NCI-H1048 (cell line): ENCODE results near the gene SLC10A7.

ENCODE experiments used
- DNase-seq: peaks from one replicate; lab custom pipeline; 2025; lab: John Stamatoyannopoulos, UW

SLC10A7 gene, protein sequence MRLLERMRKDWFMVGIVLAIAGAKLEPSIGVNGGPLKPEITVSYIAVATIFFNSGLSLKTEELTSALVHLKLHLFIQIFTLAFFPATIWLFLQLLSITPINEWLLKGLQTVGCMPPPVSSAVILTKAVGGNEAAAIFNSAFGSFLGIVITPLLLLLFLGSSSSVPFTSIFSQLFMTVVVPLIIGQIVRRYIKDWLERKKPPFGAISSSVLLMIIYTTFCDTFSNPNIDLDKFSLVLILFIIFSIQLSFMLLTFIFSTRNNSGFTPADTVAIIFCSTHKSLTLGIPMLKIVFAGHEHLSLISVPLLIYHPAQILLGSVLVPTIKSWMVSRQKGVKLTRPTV

DNA sequence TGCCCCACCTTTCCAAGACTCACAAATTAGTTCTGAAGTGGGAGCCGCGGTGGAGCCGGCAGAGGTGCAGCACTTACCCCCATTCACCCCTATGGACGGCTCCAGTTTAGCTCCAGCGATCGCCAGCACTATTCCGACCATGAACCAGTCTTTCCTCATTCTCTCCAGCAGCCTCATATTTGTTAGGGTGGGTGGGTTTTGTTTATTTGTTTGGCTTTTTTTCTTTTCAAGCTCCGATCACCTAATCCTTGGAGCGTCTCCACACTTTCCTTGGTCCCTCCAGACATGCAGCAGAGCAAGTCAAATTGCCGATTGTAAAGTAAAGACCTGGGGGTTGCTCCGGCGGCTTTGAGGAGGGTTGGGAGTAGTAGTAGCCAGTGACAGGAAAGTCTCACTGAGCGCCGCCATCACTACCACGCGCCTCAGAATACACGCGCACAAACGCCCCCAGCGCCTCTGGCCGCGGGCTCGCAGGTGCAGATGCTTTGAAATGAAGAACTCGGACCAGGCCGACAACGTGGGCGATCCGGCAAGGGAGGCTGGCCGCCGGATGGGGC is at the start of gene SLC10A7:
TSS of gene SLC10A7 (minus strand) at position 400 of the 557 bp plus-strand sequence. CDS start at position 177, 223 bp downstream.
- DNase-seq = peak; percentile 6

DNA sequence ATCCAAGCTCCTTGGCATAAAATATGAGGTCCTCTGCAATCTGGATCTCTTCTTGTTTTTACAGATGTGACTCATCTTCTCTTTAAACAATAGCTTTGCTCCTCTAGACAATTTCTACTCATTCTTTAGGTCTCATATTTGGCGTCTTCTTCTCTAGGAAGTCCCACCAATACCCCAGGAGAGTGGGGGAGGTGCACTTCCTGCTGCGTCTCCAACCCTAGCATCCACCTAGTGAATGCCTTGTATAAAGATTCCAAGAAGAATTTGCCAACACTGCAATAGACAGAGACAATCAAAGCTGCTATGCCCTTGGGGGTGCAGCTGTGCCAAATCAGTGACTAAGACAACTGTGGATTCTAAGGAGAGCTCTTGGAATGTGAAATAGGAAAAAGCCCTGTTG is 45.7 kb upstream of the SLC10A7 start:
- no peak for DNase-seq

DNA sequence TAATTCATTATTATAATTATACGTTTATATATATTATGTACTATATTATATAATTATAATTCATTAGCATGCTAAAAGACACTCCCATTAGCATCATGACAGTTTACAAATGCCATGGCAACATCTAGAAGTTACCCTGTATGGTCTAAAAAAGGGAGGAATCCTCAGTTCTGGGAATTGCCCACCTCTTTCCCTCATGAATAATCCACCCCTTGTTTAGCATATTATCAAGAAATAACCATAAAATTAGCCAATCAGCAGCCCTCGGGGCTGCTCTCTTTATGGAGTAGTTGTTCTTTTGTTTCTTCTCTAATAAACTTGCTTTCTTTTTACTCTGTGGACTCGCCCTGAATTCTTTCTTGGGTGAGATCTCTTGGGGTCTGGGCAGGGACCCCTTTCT is 42.8 kb upstream of the SLC10A7 start:
- DNase-seq = no peak

DNA sequence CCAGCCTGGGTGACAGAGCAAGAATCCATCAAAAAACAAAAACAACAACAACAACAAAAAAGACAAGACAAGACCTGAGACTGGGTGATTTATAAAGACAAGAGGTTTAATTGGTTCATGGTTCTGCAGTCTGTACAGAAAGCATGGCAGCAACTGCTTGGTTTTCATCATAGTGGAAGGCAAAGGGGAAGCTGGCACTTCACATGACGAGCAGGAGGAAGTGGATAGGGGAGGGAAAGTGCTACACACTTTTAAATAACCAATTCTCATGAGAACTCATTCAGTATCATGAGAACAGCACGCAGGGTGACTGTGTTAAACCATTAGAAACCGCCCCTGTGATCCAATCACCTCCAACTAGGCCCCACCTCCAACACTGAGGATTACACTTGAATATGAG is 28.4 kb upstream of the SLC10A7 start:
- no peak for DNase-seq

DNA sequence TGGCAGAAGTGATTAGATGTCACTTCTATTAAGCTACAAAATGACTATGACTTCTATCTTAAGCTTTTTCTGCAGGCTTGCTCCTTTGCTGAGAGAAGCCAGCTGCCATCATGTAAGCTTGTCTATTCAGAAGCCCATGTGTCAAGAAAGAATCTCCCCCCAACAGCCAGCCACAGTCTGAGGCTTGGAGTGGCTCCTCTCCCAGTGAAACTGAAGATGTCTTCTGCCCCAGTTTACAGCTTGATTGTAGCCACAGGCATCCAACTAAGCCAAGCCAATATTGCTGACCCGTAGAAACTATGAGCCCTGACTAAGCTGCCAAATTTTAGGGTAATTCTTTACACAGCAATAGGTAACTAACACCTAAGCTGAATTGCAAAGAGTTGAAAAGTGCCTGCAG is 26.7 kb upstream of the SLC10A7 start:
- no peak for DNase-seq

DNA sequence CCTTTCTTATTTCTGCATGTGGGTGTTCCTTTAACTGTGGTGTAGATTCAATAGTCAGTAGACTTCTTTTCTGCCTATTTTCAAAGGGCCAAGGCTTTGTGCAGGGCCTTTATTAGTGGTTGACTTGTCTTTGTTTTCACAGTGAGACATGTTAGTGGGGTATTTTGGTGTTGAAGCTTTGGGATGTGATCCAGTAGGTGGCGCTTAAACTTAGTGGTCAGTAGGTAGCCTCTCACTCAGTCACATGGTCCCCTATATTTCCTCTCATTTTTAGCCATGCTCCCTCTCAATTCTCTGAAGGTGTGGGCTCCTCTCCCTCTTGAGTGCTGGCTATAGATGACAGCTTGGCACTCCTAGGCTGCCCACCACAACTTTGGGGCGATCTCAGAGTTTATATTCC is 23.4 kb upstream of the SLC10A7 start:
- DNase-seq = no peak

DNA sequence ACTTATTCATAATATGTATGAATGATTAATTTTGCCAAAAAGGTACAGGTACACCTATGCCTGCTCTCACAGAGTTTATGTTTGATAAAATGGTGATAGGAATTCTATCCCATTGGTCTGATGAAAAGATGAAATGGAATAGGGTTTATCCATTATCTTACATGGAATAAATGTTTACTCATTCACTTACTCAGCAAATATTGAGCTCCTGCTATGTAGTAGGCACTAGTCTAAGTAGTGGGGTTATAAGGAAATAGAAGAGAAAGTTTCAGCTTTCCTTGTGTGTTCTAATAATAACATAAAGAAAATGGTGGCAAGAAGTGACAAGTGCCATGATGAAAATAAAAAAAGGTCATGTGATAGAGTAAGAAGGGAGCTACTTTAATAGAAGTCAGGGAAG is 12.4 kb upstream of the SLC10A7 start:
- DNase-seq = no peak

DNA sequence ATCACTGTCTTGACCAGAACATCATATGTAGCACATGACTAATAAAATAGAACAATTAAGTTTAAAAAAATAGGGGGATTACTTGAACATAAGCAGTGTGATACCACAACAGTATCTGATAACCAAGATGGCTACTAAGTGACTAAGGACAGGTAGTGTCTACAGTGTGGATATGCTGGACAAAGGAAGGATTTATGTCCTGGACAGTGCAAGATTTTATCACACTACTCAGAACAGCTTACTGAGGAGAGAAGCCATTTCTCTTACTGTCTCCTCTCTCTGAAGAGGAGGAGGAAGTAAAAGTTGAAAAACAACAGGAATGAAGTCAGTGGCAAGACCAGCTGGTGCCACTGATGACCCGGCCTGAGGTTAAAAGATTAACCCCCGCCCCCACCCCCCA is 4.0 kb upstream of the SLC10A7 start:
- DNase-seq = no peak

DNA sequence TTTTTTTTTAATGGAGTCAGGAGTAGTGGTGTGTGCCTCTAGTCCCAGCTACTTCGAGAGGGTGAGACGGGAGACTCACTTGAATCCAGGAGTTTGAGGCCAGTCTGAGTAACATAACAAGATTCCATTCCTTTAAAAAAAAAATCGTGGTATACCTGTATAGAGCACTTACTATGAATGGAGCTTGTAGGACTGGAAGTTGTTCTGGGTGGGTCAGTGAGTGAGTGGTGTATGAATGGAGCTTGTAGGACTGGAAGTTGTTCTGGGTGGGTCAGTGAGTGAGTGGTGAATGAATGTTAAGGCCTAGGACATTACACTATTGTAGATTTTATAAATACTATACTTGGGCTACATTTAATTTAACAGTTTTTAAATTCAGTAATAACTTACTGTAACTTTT is 2.9 kb upstream of the SLC10A7 start:
- DNase-seq = no peak

DNA sequence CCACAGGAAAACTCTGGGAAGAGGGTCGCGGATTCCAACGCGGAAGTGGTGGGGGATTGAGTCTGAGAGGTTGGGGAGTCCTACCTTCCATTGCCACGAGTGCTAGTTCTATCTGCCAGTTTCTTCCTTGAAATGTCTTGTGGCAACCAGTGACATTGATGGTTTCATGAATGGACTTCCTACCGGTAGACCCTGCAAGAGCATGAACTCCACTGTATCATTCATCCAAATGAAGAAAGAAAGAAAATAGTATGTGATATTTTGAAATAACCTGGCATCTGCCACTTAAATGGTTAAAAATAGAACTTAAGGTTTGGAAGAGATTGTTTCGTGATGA is 1.1 kb upstream of the SLC10A7 start:
- DNase-seq = no peak

DNA sequence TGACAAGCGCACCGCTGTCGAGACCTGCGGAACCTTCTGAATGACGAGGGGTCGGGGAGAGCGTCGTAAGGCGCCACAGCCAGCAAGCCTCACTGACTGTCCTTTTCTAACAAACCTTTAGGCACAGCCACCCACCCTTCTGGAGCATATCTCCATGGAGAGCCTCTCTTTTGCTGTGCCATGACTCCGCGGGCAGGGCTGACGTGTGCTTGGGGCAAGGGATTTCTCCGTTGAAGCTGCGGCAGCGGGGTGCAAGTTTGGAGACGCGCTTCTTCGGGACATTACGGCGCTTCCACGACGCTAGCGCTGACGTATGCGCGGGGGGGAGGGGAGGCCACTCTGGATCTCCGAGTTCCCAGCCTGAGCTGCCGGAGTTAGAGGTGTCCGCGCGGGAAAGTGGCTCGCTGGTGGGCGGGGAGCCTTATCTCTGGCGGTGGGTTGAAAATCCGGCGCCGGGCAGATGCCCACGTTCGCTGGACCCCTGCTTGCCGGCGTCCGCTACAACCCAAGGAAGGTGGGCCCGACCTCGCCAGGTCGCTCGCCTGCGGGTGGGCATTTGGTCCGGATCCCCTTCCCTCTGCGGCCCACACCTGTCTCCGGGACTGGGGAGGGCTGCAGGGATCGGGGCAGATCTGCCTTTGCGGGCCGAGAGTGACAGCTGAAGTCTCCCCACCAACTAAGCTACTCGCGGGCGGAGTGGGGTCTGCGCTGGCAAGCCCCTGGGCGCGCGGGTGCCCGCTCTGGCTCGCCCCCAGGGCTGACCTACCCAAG is 543 bp upstream of the SLC10A7 start:
- DNase-seq = peak; percentile 77

DNA sequence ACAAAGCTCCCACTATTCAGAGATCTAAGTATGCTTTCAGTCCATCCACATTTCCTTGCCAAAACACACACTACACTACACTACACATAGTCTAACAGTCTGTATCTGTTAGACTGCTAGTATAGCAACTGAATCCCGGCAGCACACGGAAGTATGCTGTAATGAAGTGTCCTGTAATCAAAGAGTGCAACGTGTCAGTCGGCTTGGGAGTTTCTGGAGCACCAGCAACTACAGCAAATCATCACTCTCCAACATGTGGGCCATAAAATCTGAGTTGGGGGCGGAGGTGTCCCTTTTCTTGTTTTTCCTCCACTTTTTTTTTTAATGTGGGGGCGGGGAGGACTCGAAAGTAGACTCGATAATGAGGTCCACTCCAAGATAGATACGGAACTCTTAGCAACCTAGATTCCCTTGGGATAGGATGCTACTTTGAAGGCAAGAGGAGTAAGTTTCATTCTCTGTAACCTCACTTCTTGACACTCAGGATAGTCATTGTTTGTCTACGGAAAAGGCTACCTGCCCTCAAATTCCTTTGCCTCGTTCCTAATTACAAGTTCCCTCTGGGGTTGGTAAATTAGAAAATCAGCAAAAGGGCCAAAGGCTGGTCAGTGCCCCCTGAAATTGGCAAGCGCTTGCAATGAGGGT is 722 bp downstream of the SLC10A7 start:
- peak; percentile 24 for DNase-seq

DNA sequence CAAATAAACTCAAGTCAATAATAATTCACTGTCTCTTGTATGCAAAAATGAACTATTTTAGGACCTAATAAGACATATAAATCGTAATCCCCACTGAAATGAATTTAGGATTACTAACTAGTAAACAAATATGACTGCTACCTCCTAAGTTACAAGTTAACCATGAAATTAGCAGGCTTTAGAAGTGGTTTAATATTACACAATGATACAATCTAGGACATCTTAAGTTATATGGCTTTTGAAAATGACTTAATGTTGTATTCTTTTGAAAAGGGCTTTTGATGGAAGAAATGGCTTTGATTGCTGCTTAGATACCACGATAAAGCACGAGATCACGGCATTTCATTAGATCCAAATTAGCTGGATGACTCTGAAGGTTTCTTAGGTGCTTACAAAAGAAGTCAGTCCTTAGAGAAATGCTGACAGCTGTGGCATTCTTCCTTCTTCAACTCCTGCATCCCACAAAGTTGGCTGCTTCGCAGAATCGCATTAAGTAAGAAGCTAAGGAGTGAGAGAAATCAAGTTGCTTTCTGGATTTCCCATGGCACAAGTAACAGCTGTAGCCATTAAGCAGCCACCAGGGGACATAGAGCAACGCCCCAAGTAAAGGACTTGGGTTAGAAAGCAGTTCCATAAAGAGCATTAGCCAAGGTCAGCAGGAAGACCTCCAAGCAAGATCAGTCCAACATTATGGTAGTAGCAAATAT is 6.9 kb downstream of the SLC10A7 start:
- no peak for DNase-seq

DNA sequence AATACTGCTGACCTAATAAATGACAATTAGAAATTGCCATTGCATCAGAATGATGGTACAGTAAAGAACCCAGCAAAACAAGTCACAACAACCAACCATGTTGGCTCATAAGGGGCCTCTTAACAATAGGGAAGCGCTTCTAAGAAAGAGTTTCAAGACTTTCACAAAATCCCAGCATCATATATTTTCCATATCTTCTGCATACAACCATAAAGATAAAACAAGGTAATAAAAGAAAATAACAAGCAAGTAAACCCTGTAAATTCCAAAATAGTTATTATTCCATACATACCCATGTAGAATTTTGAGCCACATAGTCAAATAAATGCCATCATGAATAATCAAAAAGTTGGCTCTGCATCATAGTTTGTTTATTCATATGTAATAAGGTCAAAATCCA is 8.2 kb downstream of the SLC10A7 start:
- DNase-seq = no peak

DNA sequence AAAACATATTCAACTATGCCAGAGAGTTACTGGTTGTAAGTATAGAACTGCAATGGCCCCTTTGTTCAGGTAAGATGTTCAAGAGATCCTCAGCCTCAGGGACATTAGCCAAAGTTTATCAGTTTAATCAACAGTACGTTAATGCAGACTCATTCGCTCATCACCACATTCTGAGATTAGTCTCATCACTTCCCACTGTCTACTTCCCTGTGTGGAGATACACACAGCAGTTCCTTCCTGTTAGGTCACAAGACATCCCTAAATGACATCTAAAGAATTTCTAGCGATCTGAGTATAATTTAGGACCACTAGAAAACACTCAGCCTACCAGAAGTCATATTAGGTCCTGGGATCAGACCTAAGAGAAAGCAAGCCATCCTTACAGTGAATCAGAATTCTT is 10.4 kb downstream of the SLC10A7 start:
- DNase-seq = no peak

DNA sequence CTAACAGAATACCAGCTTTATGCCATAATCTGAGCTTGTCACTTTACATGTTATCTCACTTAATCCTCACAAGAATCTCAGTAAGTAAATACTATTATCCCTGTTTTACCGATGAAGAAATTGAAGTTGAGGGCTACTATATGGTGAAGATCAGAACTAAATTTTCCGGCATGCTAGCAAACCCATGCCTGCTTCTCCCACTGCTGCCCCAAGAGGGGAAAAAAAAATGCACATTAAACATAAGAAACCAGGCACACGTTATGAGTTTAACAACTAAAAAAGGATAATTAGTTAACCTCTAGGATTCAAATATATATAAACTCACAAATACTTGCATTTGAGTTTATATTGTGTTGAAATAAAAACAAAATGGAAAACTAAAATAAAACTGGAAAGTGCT is 10.8 kb downstream of the SLC10A7 start:
- no peak for DNase-seq

DNA sequence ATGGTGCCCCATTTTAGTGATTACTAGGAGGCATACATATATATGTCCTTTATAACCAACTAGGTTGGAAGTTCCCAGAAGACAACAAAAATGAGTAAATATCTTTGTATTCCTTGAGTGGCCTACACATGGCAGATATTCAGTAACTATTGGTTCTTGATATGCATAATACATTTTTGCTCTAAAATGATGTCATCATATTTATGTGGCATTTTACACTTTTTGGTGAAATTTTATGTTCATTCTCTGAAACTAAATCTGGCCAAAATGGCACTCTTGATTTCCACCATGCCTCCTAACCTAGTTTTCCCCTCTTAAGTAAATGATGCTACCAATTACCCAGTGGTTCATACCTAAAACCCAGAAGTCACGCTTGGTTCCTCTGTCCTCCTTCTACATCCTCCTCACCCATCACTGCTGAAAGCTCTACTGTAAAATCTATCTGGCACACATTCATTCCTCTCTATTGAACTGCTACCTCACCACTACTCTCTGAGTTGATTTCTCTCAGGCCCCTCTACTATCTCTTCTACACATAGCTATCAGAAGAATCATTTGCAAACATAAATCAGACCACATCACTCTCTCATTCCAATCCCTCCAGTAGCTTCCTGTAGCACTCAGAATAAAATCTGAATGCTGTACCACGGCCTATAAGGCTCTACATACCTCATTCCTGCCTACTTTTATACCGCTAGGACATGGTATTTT is 13.4 kb downstream of the SLC10A7 start:
- DNase-seq = no peak

DNA sequence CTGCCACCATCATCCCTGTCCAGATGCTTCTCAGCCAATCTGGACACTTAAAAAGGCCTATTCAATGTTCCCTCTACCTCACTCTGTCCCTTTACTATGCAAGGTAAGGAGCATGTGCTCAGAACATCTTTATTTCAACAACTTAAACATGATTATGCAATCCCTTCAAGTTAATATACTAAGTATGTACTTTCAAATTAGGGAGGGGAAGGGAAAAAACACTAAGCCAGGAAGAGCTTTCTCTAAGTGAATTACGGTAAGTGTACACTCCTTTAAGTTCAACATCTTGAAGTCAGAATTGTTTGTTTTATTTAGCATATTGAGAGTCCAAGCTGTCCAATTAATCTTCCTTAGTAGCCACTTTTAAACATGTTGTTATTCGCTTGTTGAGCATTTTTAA is 14.1 kb downstream of the SLC10A7 start:
- DNase-seq = no peak

DNA sequence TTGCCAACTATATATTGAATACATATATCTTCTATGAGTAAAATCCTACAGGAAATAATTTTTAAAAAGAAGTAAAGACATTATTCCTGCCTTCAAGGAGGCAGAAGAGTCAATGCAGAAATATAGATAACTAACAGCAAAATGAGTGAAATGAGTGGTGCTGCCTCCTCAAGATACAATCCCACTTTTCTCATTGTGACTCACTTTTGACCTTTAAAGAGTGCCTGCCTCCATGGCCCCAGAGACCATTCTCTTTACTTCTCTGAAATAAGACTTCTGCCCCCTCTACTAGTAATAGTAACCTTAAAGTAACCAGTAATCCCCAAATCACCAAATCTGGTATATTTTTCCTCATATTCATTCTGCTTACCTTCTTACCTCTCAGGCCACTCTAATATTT is 15.5 kb downstream of the SLC10A7 start:
- DNase-seq = no peak

DNA sequence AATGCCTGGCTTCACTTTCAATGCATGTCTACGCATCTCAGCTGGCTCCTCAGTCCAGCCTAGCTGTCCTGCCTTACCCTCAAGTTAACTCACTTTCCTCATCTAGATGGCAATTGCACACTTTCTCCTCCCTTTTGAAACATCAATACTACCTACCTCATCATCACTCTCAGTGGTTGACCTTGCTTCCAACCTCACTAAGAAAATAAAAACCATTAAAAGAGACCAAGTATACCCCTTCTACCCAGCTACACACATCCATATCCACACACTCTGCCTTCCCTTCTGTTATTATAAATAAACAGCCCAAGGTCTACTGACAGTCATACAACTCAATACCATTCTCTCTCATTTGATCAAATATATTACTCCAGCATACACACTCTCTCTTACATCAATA is 21.5 kb downstream of the SLC10A7 start:
- no peak for DNase-seq

DNA sequence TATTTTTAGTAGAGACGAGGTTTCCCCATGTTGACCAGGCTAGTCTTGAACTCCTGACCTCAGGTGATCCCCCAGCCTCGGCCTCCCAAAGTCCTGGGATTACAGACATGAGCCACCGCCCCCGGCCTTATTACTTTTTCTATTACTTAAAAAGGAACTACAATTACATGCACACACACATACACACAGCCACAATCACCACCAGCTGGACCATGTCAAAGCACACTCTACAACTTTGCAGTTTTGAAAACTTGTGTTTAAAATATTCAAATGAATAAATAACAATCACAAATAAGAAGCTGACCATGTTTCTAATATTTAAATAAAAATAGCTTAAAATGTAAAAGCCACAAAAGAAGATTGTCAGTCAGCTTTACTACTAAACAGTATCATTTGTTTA is 23.4 kb downstream of the SLC10A7 start:
- DNase-seq = no peak

DNA sequence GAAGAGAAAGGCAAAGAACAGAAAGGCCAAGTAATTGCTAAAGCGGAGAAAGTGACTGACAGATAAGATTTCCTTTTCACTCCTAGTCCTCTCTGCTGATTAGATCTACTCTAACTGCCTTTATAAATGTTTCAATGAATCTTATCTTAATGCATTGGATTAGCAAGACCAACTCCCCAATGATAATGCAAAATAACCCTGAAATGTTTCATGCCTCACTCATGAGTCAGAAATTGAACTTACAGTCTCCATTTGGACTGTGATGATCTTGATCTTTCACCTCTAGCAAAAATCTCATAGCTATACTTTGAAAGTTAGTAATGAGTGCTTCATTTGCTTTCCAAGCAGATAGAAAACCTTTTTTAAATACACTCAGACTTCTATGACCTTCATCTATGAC is 26.5 kb downstream of the SLC10A7 start:
- DNase-seq = no peak
